HG03342 (cell line): ENCODE results near the gene APOC1.
"Not testable (repeated sequence)": the region's sequence is repeated elsewhere in the genome, so short reads cannot be mapped to it uniquely, and the experiment has no call there.

ENCODE experiments used
- ATAC-seq: cut with Tn5 transposase; IDR thresholded peaks from one replicate; pipeline ENCODE4 v1.9.1; 2021; ENCODE audit warnings: mild to moderate bottlenecking, moderate library complexity; ENCODE audit not compliant: unreplicated experiment

The APOC1 gene

DNA sequence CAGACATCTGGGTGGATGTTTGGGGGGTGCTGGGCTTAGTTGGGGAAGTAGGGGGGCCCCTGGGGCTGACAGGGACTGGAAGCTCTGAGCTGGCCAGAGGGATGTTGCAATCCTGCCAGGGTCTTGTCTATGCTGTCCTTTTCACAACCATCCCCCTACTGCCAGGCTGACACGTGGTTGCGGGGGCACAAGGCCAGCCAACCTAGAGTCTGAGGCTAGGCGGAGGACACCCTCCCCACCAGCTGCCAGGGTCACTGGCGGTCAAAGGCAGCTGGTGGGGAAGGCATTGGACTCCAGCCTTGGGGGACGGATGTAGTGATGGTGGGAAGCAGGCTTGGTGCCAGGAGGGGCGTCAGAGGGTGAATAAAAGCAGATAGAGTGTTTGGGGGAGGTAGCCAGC lies 1.6 kb upstream of the APOC1 start:
- ATAC-seq, result no peak

DNA sequence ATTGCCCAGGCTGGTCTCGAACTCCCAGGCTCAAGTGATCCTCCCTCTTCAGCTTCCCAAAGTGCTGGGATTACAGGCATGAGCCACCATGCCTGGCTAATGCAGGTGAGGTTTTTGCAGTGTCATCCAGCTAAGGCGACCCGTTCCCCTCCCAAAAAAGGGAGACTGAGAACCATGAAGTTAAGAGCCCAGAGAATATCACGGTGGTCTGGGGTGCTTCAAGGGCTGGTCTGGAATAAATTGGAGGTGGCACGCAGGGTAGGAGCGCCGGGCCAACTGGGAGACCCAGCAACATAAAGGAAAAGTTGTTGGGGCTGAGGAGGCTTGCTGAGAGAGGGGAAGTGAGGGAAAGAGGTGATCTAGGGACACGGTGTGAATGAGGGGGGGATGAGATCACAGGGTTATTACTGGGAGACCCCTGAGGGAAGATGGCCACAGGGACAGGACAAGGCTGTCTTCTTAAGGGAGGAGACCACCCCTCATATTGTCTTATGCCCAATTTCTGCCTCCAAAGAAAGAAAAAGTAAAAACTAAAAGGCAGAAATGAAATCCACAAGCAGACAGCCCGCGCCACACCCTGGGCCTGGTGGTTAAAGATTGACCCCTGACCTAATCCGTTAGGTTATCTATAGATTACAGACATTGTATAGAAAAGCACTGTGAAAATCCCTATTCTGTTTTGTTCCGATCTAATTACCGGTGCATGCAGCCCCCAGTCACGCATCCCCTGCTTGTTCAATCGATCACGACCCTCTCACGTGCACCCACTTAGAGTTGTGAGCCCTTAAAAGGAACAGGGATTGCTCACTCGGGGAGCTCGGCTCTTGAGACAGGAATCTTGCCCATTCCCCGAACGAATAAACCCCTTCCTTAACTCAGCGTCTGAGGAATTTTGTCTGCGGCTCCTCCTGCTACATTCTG lies 636 bp upstream of the APOC1 start:
- not testable (repeated sequence) for ATAC-seq

DNA sequence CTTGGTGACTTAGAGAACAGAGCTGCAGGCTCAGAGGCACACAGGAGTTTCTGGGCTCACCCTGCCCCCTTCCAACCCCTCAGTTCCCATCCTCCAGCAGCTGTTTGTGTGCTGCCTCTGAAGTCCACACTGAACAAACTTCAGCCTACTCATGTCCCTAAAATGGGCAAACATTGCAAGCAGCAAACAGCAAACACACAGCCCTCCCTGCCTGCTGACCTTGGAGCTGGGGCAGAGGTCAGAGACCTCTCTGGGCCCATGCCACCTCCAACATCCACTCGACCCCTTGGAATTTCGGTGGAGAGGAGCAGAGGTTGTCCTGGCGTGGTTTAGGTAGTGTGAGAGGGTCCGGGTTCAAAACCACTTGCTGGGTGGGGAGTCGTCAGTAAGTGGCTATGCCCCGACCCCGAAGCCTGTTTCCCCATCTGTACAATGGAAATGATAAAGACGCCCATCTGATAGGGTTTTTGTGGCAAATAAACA lies 9.9 kb downstream of the APOC1 start:
- ATAC-seq, result no peak

DNA sequence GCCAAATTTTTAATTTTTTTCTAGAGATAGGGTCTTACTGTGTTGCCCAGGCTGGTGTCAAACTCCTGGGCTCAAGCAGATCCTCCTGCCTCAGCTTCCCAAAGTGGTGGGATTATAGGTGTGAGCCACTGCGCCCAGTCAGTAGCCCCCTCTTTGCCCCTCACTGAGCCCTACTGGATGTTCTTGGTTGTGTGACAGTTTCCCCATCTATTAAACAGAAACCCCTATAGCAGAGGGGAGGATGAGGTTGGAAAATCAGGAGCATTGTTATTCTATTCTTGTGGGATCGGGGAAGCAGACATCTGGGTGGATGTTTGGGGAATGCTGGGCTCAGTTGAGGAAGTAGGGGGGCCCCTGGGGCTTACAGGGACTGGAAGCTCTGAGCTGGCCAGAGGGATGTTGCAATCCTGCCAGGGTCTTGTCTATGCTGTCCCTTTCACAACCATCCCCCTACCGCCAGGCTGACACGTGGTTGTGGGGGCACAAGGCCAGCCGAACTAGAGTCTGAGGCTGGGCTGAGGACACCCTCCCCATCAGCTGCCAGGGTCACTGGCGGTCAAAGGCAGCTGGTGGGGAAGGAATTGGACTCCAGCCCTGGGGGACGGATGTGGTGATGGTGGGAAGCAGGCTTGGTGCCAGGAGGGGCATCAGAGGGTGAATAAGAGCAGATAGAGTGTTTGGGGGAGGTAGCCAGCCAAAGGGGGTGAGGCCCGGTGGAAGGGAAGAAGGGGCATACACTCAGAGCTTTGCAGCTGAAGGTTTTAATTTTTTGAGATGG lies 10.9 kb downstream of the APOC1 start:
- no peak for ATAC-seq

DNA sequence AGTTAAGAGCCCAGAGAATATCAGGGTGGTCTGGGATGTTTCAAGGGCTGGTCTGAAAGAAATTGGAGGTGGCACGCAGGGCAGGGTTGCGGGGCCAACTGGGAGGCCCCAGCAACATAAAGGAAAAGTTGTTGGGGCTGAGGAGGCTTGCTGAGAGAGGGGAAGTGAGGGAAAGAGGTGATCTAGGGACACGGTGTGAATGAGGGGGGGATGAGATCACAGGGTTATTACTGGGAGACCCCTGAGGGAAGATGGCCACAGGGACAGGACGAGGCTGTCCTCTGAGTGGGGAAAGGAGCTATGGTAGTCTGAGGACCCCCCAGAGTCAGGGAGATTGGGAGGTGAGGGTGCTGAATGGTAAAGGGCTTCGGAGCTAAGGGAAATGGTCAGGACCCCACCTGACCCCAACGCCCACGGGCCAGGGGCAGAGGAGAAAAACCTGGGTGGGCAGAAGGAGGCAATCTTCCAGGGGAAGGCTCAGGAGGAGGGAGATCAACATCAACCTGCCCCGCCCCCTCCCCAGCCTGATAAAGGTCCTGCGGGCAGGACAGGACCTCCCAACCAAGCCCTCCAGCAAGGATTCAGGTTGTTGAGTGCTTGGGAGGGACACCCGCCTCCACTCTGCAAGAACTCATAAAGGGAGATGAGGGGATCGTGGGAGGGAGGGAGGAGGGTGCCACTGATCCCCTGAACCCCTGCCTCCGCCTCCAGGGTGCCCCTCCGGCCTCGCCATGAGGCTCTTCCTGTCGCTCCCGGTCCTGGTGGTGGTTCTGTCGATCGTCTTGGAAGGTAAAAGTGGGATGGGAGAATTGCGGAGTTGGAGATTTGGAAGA lies 12.1 kb downstream of the APOC1 start:
- not testable (repeated sequence) for ATAC-seq

DNA sequence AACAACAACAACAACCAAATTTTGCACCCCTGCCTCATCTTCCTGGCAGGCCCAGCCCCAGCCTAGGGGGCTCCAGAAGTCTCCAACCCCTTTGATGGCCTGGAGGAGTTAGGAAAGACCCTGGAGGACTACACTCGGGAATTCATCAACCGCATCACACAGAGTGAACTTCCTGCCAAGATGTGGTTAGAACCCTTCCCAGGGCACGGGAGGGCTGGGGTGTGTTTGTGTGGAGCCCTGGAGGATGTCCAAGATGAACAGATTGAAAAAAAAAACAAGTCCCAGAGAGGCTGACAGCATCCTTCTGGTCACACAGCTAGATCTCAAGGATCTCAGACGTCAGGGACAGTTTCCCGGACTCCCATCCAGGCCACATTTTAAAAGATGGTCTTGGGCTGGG lies 13.3 kb downstream of the APOC1 start:
- ATAC-seq, result no peak

DNA sequence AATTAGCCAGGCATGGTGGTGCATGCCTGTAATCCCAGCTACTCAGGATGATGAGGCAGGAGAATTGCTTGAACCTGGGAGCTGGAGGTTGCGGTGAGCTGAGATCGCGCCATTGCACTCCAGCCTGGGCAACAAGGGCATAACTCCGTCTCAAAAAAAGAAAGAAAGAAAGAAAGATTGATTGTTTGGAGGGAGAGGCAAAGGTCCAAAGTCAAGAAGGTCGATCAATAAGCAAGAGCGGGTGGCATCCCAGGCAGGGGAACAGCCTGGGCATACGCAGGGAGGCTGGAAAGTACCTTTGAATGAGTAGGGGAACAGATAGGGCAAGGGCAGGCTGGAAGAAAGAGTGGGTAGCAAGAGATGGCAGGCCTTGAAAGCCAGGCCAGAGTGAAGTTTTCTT lies 15.7 kb downstream of the APOC1 start:
- no peak for ATAC-seq

DNA sequence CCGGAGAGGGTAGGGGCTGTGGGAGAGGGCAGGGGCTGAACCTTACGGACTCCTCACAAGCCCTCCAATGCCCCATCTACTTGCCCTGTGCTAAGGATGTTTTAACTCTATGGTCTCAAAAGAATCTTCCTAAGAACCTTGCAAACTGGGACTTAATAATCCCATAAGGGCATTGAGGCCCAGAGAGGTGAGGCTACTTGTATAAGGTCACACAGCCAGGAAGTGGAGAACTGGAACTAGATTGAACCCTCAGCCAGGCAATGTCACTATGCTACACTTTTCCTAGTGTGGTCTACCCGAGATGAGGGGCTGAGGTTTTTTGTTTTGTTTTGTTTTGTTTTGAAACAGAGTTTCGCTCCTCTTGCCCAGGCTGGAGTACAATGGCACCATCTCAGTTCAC lies 17.1 kb downstream of the APOC1 start:
- ATAC-seq, result no peak

DNA sequence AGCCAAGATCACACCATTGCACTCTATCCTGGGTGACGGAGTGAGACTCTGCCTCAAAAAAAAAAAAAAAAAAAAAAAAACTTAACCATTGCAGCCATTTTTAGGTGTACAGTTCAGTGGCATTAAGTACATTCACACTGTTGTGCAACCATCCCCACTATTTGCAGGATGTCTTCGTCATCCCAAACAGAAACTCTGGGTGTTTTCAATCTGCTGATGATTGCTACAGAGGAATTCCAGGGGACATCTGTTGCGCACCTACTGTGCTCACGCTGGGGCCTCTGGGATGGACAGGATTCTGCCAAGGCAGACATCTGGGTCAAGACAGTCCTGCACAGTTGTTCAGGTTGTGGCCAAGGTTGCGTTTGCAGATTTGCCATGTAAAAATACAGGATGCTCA lies 25.3 kb downstream of the APOC1 start:
- ATAC-seq, result no peak

DNA sequence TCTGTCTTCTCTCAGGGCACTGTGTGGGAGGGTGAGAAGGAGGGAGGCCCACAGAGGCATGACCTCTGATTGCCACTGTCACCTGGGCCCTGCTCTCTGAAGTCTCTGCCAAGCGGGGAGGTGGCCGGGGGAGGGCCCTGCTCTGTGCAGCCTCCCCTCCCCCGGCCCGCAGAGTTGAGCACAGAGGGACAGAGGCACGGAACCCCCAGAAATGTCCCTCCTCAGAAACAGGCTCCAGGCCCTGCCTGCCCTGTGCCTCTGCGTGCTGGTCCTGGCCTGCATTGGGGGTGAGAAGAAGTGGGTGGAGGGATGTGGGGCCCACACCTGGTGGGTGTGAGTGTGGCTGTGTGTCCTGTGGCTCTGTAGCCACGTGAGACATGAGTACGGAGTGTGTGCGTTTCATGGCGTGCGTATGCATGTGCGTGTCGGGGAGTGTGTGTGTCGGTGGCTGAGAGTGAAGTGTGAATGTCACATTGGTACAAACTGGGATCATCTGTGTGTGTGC lies 27.7 kb downstream of the APOC1 start, which contains the start of gene APOC4:
Gene APOC4 (plus strand): TSS at position 171 of the 505 bp plus-strand sequence. CDS start 41 bp downstream, at position 212.
- no peak for ATAC-seq

DNA sequence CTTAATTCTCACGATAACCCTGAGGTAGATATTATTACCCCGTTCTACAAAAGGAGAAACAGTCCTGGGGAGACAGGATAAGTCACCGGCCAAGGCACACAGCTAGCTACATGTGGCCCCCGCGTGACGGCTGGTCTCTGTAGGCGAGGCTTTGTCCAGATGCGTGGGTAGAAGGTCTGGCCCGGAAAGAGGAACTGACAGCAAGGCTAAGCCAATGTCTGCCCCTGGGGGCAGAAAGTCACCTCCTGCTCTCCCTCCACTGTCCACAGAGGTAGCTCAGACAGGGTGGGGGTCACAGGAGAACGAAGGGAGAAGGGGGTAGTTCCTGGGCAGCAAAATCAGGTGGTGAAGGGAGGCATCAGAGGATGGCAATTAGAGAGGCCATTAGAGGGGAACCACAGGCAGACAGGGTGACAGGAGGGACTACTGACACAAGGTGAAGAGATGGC lies 29.4 kb downstream of the APOC1 start:
- ATAC-seq, result no peak

DNA sequence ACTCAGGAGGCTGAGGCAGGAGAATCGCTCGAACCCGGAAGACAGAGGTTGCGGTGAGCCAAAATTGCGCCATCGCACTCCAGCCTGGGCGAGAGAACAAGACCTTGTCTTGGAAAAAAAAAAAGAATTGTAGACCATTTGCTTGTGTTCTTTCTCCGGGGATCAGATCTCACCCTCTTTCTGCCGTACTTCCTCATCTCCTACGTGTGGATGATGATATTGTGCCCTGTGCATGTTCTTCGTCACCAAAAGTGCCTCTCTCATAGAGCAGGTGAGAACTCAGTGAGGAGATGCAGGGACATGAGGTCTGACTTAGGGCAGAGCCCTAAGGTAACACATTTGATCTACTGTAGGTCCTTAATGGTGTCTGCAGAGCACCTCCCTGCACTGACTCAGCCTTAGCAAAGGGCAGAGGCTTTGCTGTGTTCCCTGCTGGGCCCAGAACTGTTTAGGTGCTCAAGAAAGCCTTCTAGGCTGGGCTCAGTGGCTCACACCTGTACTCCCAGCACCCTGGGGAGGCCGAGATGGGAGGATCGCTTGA lies 32.7 kb downstream of the APOC1 start:
- no peak for ATAC-seq

DNA sequence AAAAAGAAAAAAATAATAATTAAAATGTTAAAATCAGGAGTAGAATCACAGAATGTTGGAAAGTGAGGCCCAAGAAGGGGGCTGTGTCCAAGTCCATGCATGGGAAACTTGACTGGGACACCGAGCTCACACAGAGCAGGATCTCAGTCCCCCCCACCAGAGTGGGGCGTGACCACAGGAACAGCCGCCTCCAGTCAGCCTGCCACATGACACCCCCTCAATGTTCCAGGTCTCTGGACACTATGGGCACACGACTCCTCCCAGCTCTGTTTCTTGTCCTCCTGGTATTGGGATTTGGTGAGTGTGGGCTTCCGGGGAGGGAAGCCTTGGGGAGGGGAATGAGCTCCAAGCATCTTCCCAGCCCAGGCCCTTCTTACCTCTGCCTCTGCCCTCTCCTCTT lies 33.8 kb downstream of the APOC1 start:
- ATAC-seq, result no peak

DNA sequence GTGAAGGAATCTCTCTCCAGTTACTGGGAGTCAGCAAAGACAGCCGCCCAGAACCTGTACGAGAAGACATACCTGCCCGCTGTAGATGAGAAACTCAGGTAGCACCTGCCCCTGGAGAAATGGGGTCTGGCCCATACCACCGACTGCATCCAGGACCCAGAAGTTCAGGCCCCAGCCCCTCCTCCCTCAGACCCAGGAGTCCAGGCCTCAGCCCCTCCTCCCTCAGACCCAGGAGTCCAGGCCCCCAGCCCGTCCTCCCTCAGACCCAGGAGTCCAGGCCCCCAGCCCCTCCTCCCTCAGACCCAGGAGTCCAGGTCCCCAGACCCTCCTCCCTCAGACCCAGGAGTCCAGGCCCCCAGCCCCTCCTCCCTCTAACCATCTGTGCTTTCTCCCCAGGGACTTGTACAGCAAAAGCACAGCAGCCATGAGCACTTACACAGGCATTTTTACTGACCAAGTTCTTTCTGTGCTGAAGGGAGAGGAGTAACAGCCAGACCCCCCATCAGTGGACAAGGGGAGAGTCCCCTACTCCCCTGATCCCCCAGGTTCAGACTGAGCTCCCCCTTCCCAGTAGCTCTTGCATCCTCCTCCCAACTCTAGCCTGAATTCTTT lies 34.5 kb downstream of the APOC1 start:
- no peak for ATAC-seq

DNA sequence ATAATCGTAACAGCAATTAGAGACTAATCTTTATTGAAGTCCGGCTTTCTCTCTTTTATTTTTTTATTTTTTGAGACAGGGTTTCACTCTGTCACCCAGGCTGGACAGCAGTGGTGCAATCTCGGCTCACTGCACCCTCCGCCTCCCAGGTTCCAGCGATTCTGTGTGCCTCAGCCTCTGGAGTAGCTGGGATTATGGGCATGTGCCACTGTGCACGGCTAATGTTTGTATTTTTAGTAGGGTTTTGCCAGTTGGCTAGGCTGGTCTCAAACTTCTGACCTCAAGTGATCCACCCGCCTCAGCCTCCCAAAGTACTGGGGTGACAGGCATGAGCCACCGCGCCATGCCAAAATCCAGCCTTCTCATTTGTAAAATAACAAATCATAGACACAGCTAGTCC lies 35.1 kb downstream of the APOC1 start:
- ATAC-seq, result no peak

DNA sequence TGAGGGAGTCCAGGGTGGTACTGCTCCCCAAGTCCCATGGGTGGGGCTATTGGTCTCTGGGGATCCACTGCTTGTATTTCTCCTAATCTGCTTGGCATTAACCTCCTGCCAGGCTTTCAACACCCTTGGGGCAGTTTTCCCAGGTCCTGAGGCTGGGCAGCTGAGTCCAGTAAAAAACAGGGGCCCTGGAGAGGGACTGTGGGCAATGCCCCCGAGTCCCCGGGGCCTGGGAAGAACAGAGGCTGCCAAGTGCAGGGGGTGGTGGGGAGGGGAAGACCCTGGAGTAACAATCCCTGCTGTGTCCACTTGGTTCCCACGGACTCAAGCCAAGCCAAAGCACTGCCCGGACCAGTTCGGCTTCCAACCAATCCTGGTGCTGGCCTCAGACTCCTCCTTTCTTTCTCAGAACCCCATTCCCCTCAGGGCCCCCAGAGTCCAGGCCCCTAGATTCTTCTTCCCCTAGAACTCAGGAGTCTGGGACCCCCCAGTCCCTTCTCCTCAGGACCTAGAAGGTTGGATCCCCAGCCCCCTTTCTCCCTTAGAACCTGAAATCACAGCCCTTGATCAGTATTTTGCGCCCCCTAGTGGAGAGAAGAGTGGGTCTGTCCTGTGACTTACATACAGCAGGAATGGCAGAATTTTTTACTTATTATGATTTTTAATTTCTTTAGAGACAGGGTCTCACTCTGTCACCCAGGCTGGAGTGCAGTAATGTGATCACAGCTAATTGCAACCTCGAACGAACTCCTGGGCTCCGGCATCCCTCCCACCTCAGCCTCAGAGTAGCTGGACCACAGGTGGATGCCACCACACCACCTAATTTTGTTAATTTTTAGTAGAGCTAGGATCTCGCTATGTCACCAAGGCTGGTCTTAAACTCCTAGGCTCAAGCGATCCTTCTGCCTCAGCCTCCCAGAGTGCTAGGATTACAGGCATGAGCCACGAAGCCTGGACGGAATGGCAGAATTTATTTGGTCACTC lies 37.1 kb downstream of the APOC1 start:
- no peak for ATAC-seq

DNA sequence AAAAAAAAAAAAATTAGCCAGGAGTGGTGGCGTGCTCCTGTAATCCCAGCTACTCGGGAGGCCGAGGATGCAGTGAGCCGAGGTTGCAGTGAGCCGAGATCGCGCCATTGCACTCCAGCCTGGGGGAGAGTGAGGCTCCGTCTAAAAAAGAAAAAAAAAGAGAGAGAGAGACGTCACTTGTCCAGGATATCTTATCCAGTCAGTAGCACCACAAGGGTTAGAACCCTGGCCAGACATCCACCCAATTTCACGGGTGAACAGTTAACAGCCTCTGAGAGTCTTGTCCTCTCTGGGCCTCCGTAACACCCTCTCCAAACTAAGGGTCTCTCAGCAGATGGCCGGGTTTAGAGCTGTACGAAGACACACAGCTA lies 39.9 kb downstream of the APOC1 start:
- no peak for ATAC-seq

DNA sequence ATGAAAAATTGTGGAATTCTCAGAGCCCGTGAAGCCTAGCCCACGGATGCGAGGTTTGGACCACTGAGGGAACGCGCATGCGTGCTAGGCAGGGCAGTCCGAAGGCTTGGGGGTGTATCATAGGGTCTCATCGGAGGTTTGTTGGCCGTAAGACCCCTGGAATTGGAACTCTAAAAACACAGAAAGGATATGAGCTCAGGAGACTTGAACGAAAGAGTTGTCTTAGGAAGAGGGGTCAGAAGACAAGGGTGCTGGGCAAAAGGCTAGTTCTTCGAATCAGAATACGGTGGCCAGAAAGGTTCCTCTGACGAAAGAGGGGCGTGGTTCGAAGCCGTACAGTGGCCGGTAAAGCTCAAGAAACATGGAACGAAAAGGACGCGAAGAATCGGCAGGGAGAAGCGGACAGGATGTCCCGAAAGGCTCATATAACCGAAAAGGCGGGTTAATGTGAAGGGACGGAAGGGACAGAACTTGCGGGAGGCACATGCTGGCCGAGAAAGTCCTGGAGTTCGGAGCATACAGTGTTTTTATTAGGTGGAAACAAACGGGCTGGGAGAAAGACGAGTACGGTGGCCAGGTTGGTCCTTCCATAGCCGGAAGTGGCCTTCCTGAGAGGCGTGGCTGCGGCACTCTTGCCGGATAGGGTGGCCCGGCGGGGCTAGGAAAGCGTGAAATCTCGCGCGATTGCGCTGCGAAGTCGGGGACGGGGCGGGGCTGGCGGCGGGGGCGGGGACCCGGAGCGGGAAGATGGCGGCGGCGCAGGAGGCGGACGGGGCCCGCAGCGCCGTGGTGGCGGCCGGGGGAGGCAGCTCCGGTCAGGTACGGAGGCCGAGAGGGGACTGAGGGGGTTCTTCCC lies 40.5 kb downstream of the APOC1 start, which contains the start of gene CLPTM1:
Gene CLPTM1 (plus strand): TSS at position 732 of the 856 bp plus-strand sequence. CDS start 16 bp downstream, at position 748.
- peak; percentile 75 for ATAC-seq
